Ascending aorta (tissue), 2 donors: ENCODE data around the gene ADGRA1. TPM values are rescaled to one million over a fixed set of nuclear protein-coding genes. Genes with fewer than 3 reads are reported as not detected.
"Not testable (repeated sequence)": the region's sequence is repeated elsewhere in the genome, so short reads cannot be mapped to it uniquely, and the experiment has no call there.

ENCODE experiments used
- DNase-seq, 2 donors: peaks; one replicate each; pipeline ENCODE4 v3.0.0-alpha.2; 2019; ENCODE audit warnings: low spot score in 2 of 2
- H3K27ac ChIP-seq, 2 donors: fragments of 200-600 bp; sonication (generic); one replicate each; pipeline ENCODE4 v1.5.1; 2016 to 2017; ENCODE audit warnings: mild to moderate bottlenecking in 1 of 2
- H3K27me3 ChIP-seq: fragments of 200-600 bp; sonication (generic); one replicate; pipeline ENCODE4 v1.5.1; 2017
- H3K36me3 ChIP-seq, 2 donors: fragments of 200-600 bp; sonication (generic); one replicate each; pipeline ENCODE4 v1.5.1; 2016
- H3K4me1 ChIP-seq, 2 donors: fragments of 200-600 bp; sonication (generic); one replicate each; pipeline ENCODE4 v1.5.1; 2016 to 2017; ENCODE audit warnings: mild to moderate bottlenecking in 1 of 2
- H3K4me3 ChIP-seq, 2 donors: fragments of 200-600 bp; sonication (generic); one replicate each; pipeline ENCODE4 v1.5.1; 2016 to 2017; ENCODE audit warnings: mild to moderate bottlenecking in 1 of 2
- H3K9me3 ChIP-seq, 2 donors: fragments of 200-600 bp; sonication (generic); one replicate each; pipeline ENCODE4 v1.5.1; 2016
- CTCF ChIP-seq, 3 experiments: fragments of 200-600 bp in 2 of 3; fragments of 450-650 bp in 1 of 3; sonication (generic) in 2 of 3; IDR thresholded peaks; one replicate each; pipeline ENCODE4 v1.5.1; 2016 to 2019; ENCODE audit warnings: antibody characterized with exemption in 3 of 3, mild to moderate bottlenecking in 1 of 3, moderate library complexity in 1 of 3
- intact Hi-C: fragments of 100-400 bp; cut with DNase I; formaldehyde crosslinking; loops from one replicate; pipeline ENCODE4 v1.15.1; 2023
- total RNA-seq: library from RNA; depleted of rRNA; stranded (reverse); fragments of >200 nt; gene quantifications from one replicate; pipeline ENCODE4 v1.1.0, GENCODE V29; 2016

ADGRA1 gene
- total RNA-seq, 1 donor from 2014 or later = not detected

DNA sequence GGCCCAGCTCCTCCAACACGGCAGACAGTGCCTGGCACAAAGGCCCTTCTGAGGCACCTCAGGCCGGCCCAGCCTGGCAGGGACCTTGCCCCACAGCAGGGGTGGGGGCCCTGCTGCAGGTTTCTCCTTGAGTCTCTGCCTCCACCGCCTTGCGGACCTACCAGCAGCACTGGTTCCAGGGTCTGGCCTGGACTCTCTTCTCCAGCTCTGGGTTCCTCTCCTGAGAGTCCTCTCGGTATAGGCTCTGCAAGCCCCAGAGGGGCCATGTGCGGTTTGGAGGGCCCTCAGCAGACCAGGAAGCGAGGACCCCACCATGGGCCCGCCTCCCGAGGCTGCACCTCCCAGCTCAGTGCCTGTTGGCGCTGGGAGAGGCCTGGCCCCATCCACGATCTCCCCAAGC lies 38.1 kb upstream of the ADGRA1 start:
- intact Hi-C loops = no loop called here
- Histone ChIP-seq H3K27me3 (no peaks in the 10 kb centered on the region), H3K27ac (no peak overlapping the region), H3K4me3 (no peak overlapping the region), H3K36me3 (no peaks in the 10 kb centered on the region), H3K4me1 (no peaks in the 10 kb centered on the region), H3K9me3 (no peaks in the 10 kb centered on the region)
- no peak for DNase-seq
- no peak for TF ChIP-seq CTCF (IDR thresholded peaks at IDR 0.05)

DNA sequence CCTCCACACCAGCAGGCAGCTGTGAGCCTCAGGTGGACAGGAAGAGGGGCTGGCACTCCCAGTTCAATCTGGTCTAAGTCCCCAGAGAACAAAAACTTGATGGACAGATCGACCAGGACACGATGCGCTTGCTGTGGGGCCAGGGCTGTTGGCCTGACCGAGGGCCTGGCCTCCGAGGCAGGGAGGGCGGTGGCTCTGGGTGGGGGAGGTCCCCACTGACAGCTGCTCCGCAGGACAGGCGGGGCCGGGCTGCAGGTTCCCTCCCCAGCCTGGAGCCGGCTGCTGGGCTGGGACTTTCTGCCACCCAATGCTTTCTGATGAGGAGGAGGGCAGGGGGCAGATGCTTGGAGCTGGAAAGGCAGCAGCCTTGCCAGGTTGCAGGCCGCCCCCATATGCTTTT lies 37.4 kb upstream of the ADGRA1 start:
- intact Hi-C loops = no loop called here
- Histone ChIP-seq H3K9me3 (no peaks in the 10 kb centered on the region), H3K4me3 (no peak overlapping the region), H3K36me3 (no peaks in the 10 kb centered on the region), H3K4me1 (no peaks in the 10 kb centered on the region), H3K27ac (no peak overlapping the region), H3K27me3 (no peaks in the 10 kb centered on the region)
- DNase-seq = no peak
- no peak for TF ChIP-seq CTCF (IDR thresholded peaks at IDR 0.05)

DNA sequence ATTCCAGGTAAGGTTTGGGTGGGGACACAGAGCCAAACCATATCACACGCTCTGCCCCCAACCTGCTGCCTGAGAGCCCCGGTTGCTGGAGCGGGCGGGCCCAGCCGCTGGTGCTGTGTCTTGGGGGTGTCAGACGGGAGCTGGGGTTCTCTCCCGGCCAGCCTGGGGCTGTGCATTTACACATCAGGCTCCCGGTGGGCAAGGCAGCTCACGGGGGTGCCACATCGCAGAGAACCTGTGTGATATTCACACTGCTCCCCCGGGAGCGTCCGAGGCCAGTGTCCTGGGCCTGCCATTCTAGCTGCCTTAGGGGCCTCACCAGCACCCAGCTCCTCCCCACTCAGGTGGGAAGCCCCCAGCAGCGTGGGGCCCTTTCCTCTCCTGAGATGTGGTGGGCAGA lies 35.6 kb upstream of the ADGRA1 start:
- DNase-seq = no peak
- no peak for TF ChIP-seq CTCF (IDR thresholded peaks at IDR 0.05)
- H3K4me3 ChIP-seq = no peak overlapping the region
- H3K27me3 ChIP-seq = no peaks in the 10 kb centered on the region
- intact Hi-C loops = no loop called here
- no peaks in the 10 kb centered on the region for H3K4me1 ChIP-seq
- no peak overlapping the region for H3K27ac ChIP-seq
- no peaks in the 10 kb centered on the region for H3K9me3 ChIP-seq
- no peaks in the 10 kb centered on the region for H3K36me3 ChIP-seq

DNA sequence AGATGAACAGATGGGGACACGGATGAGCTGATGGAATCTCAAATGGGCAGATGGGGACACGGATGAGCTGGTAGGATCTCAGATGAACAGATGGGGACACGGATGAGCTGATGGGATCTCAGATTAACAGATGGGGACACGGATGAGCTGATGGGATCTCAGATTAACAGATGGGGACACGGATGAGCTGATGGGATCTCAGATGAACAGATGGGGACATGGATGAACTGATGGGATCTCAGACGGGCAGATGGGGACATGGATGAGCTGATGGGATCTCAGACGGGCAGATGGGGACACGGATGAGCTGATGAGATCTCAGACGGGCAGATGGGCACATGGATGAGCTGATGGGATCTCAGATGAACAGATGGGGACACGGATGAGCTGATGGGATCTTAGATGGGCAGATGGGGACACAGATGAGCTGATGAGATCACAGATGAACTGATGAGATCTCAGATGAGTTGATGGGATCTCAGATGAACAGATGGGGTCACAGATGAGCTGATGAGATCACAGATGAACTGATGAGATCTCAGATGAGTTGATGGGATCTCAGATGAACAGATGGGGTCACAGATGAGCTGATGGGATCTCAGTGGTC lies 34.1 kb upstream of the ADGRA1 start:
- DNase-seq, H3K27me3 ChIP-seq, H3K4me1 ChIP-seq, H3K4me3 ChIP-seq, intact Hi-C loops, H3K9me3 ChIP-seq, H3K27ac ChIP-seq, H3K36me3 ChIP-seq: not testable (repeated sequence)

- Histone ChIP-seq H3K36me3 (no peaks in the 10 kb centered on the region), H3K9me3 (no peaks in the 10 kb centered on the region), H3K27ac (no peak overlapping the region), H3K4me3 (no peak overlapping the region), H3K4me1 (no peaks in the 10 kb centered on the region), H3K27me3 (no peaks in the 10 kb centered on the region)
- DNase-seq = no peak
- intact Hi-C loops = no loop called here
- TF ChIP-seq CTCF (IDR thresholded peaks at IDR 0.05) = no peak
These were observed 32.3 kb upstream of the ADGRA1 start for GRCh38 chr10:133055470-133055869.

GRCh38 chr10:133056001-133056400 lies 31.7 kb upstream of the ADGRA1 start:
- TF ChIP-seq CTCF (IDR thresholded peaks at IDR 0.05) = no peak
- intact Hi-C loops = no loop called here
- H3K36me3 ChIP-seq = no peaks in the 10 kb centered on the region
- no peaks in the 10 kb centered on the region for H3K27me3 ChIP-seq
- DNase-seq = no peak
- no peak overlapping the region for H3K27ac ChIP-seq
- no peaks in the 10 kb centered on the region for H3K9me3 ChIP-seq
- H3K4me1 ChIP-seq = no peaks in the 10 kb centered on the region
- no peak overlapping the region for H3K4me3 ChIP-seq
